SK-N-SH treated with all-trans-retinoic acid at 6 μM for 48 hours (cell line): ENCODE data around the gene HMCN2.

Source experiments
- ATAC-seq: fragments of 200-7000 bp; cut with Tn5 transposase; 3 replicates; pipeline ENCODE4 v1.9.1; 2020; ENCODE audit warnings: mild to moderate bottlenecking, moderate library complexity
- ARNTL ChIP-seq: fragments of 450-650 bp; formaldehyde crosslinking; IDR thresholded peaks from 2 replicates; pipeline ENCODE4 v1.5.0; 2020; ENCODE audit warnings: low read depth, mild to moderate bottlenecking, moderate library complexity, borderline replicate concordance
- BACH2 ChIP-seq: fragments of 250-450 bp; sonication (Bioruptor Pico); IDR thresholded peaks from 2 replicates; pipeline ENCODE4 v1.9.0; 2021; ENCODE audit warnings: mild to moderate bottlenecking, borderline replicate concordance
- CREB5 ChIP-seq: fragments of 250-450 bp; sonication (Bioruptor Pico); IDR thresholded peaks from 2 replicates; pipeline ENCODE4 v1.5.1; 2020; ENCODE audit warnings: low read depth, mild to moderate bottlenecking, moderate library complexity
- CSDC2 ChIP-seq: fragments of 250-450 bp; sonication (Bioruptor Pico); IDR thresholded peaks from 2 replicates; pipeline ENCODE4 v1.5.0; 2020; ENCODE audit warnings: mild to moderate bottlenecking, moderate library complexity
- CSRNP3 ChIP-seq: fragments of 250-450 bp; sonication (Bioruptor Pico); IDR thresholded peaks from 2 replicates; pipeline ENCODE4 v1.5.1; 2021; ENCODE audit warnings: mild to moderate bottlenecking, moderate library complexity
- ESRRG ChIP-seq: fragments of 250-450 bp; sonication (Bioruptor Pico); IDR thresholded peaks from 2 replicates; pipeline ENCODE4 v1.6.1; 2021; ENCODE audit warnings: mild to moderate bottlenecking
- GLIS3 ChIP-seq: fragments of 250-450 bp; sonication (Bioruptor Pico); IDR thresholded peaks from 2 replicates; pipeline ENCODE4 v1.5.0; 2020; ENCODE audit warnings: mild to moderate bottlenecking, moderate library complexity
- ISL1 ChIP-seq: fragments of 250-450 bp; sonication (Bioruptor Pico); IDR thresholded peaks from 2 replicates; pipeline ENCODE4 v2.1.2; 2022; ENCODE audit warnings: mild to moderate bottlenecking, moderate library complexity
- PATZ1 ChIP-seq: fragments of 250-450 bp; sonication (Bioruptor Pico); IDR thresholded peaks from 2 replicates; pipeline ENCODE4 v1.8.0; 2020; ENCODE audit warnings: mild to moderate bottlenecking, moderate library complexity, borderline replicate concordance
- POU6F1 ChIP-seq: fragments of 250-450 bp; sonication (Bioruptor Pico); IDR thresholded peaks from 2 replicates; pipeline ENCODE4 v1.8.0; 2021; ENCODE audit warnings: low read depth, mild to moderate bottlenecking, moderate library complexity, borderline replicate concordance
- RARB ChIP-seq: fragments of 250-450 bp; sonication (Bioruptor Pico); IDR thresholded peaks from 2 replicates; pipeline ENCODE4 v1.8.0; 2021; ENCODE audit warnings: mild to moderate bottlenecking, moderate library complexity
- SNAI2 ChIP-seq: fragments of 250-450 bp; sonication (Bioruptor Pico); IDR thresholded peaks from 2 replicates; pipeline ENCODE4 v1.5.0; 2020; ENCODE audit warnings: mild to moderate bottlenecking, moderate library complexity
- TCF4 ChIP-seq: fragments of 250-450 bp; sonication (Bioruptor Pico); IDR thresholded peaks from 2 replicates; pipeline ENCODE4 v1.8.0; 2021; ENCODE audit warnings: mild to moderate bottlenecking, moderate library complexity, borderline replicate concordance
- TSHZ2 ChIP-seq: fragments of 250-450 bp; sonication (Bioruptor Pico); IDR thresholded peaks from 2 replicates; pipeline ENCODE4 v1.5.0; 2020; ENCODE audit warnings: mild to moderate bottlenecking, moderate library complexity
- ZC3H10 ChIP-seq: fragments of 250-450 bp; sonication (Bioruptor Pico); IDR thresholded peaks from 2 replicates; pipeline ENCODE4 v1.5.1; 2021; ENCODE audit warnings: mild to moderate bottlenecking, moderate library complexity
- ZFP3 ChIP-seq: fragments of 250-450 bp; sonication (Bioruptor Pico); IDR thresholded peaks from 2 replicates; pipeline ENCODE4 v1.5.0; 2020; ENCODE audit warnings: mild to moderate bottlenecking, moderate library complexity
- ZNF565 ChIP-seq: fragments of 450-650 bp; formaldehyde crosslinking; conservative IDR thresholded peaks from 2 replicates; pipeline ENCODE4 v1.5.0; 2020; ENCODE audit warnings: low read depth, mild to moderate bottlenecking, moderate library complexity
- ZNF70 ChIP-seq: fragments of 450-650 bp; formaldehyde crosslinking; IDR thresholded peaks from 2 replicates; pipeline ENCODE4 v1.5.0; 2020; ENCODE audit warnings: mild to moderate bottlenecking, moderate library complexity
- ZNF8 ChIP-seq: fragments of 450-650 bp; formaldehyde crosslinking; IDR thresholded peaks from 2 replicates; pipeline ENCODE4 v1.5.0; 2020; ENCODE audit warnings: mild to moderate bottlenecking, moderate library complexity

The HMCN2 gene

GRCh38 chr9:130451004-130451390 lies 185.4 kb downstream of the HMCN2 start (continued):
- TF ChIP-seq PATZ1 (CRISPR knock-in tag) (no peak), CSDC2 (CRISPR knock-in tag) (no peak), ESRRG (CRISPR knock-in tag) (no peak), ZC3H10 (CRISPR knock-in tag) (no peak), RARB (CRISPR knock-in tag) (no peak), TSHZ2 (CRISPR knock-in tag) (no peak), ISL1 (CRISPR knock-in tag) (no peak), ZFP3 (CRISPR knock-in tag) (no peak), GLIS3 (CRISPR knock-in tag) (no peak), SNAI2 (CRISPR knock-in tag) (no peak)

GRCh38 chr9:130451509-130452388 lies 186.2 kb downstream of the HMCN2 start:
- ATAC-seq, result peak; percentile 88
- TF ChIP-seq ZNF565 (CRISPR knock-in tag) (0 out of 2 replicates have a peak, but pooled peaks have one; percentile 64), SNAI2 (CRISPR knock-in tag) (0 out of 2 replicates have a peak, but pooled peaks have one; percentile 33), ZNF70 (0 out of 2 replicates have a peak, but pooled peaks have one; percentile 3), CREB5 (no peak)

- ATAC-seq, result no peak
- TF ChIP-seq CSDC2 (CRISPR knock-in tag) (no peak), PATZ1 (CRISPR knock-in tag) (no peak), TCF4 (CRISPR knock-in tag) (no peak), ARNTL (CRISPR knock-in tag) (no peak), BACH2 (CRISPR knock-in tag) (no peak), TSHZ2 (CRISPR knock-in tag) (no peak), ZFP3 (CRISPR knock-in tag) (no peak), CREB5 (no peak), GLIS3 (CRISPR knock-in tag) (no peak), CSRNP3 (no peak), POU6F1 (CRISPR knock-in tag) (no peak), ZC3H10 (CRISPR knock-in tag) (no peak), SNAI2 (CRISPR knock-in tag) (no peak), ZNF8 (CRISPR knock-in tag) (no peak)
These were observed 187.3 kb downstream of the HMCN2 start for GRCh38 chr9:130452835-130453234.
